BE2C (cell line): ENCODE results near the gene COL8A1.

Experiments
- DNase-seq: peaks from one replicate; pipeline ENCODE4 v3.0.0-alpha.2; 2020
- H3K27me3 ChIP-seq: fragments of 250-450 bp; sonication (Bioruptor Pico); 2 replicates; pipeline ENCODE4 v1.5.1; 2020; ENCODE audit warnings: mild to moderate bottlenecking
- H3K36me3 ChIP-seq: fragments of 250-450 bp; sonication (Bioruptor Pico); 2 replicates; pipeline ENCODE4 v1.5.1; 2020; ENCODE audit warnings: mild to moderate bottlenecking
- H3K4me1 ChIP-seq: fragments of 250-450 bp; sonication (Bioruptor Pico); 2 replicates; pipeline ENCODE4 v1.5.1; 2020
- H3K4me3 ChIP-seq: 2 replicates; pipeline ENCODE4 v1.5.1; 2011; ENCODE audit warnings: low read depth, low read length
- H3K9me3 ChIP-seq: fragments of 250-450 bp; sonication (Bioruptor Pico); 2 replicates; pipeline ENCODE4 v1.5.1; 2020
- CTCF ChIP-seq: IDR thresholded peaks from 2 replicates; pipeline ENCODE4 v1.5.1; 2012; ENCODE audit warnings: mild to moderate bottlenecking, low read depth, low read length

The COL8A1 gene

GRCh38 chr3:99780749-99781148 is 142.4 kb downstream of the COL8A1 start:
- DNase-seq, result no peak
- H3K27me3 ChIP-seq, result peaks cover 24% of the 10 kb centered on the region
- TF ChIP-seq CTCF, result no peak
- H3K9me3 ChIP-seq, result no peaks in the 10 kb centered on the region
- H3K4me1 ChIP-seq, result no peaks in the 10 kb centered on the region
- no peak overlapping the region for H3K4me3 ChIP-seq
- no peaks in the 10 kb centered on the region for H3K36me3 ChIP-seq

- H3K4me3 ChIP-seq, result no peak overlapping the region
- peaks cover 24% of the 10 kb centered on the region for H3K27me3 ChIP-seq
- H3K9me3 ChIP-seq, result no peaks in the 10 kb centered on the region
- no peak for DNase-seq
- no peaks in the 10 kb centered on the region for H3K4me1 ChIP-seq
- H3K36me3 ChIP-seq, result no peaks in the 10 kb centered on the region
- no peak for TF ChIP-seq CTCF
Measured at GRCh38 chr3:99781761-99782160, 143.4 kb downstream of the COL8A1 start.

- H3K4me3 ChIP-seq, result no peak overlapping the region
- H3K9me3 ChIP-seq, result no peaks in the 10 kb centered on the region
- H3K27me3 ChIP-seq, result peaks cover 20% of the 10 kb centered on the region
- H3K36me3 ChIP-seq, result no peaks in the 10 kb centered on the region
- H3K4me1 ChIP-seq, result no peaks in the 10 kb centered on the region
- no peak for TF ChIP-seq CTCF
- DNase-seq, result no peak
Measured at GRCh38 chr3:99783011-99783573, 144.7 kb downstream of the COL8A1 start.

GRCh38 chr3:99789011-99789721 is 150.8 kb downstream of the COL8A1 start:
- peak; percentile 82 for TF ChIP-seq CTCF
- Histone ChIP-seq H3K27me3 (peaks cover 4% of the 10 kb centered on the region; the same call in 1 of the 2 replicates), H3K36me3 (no peaks in the 10 kb centered on the region), H3K4me3 (no peak overlapping the region), H3K9me3 (no peaks in the 10 kb centered on the region), H3K4me1 (peaks cover 3% of the 10 kb centered on the region; the same call in 1 of the 2 replicates)
- DNase-seq, result peak; percentile 53

- no peak for TF ChIP-seq CTCF
- no peak overlapping the region for H3K4me3 ChIP-seq
- no peaks in the 10 kb centered on the region for H3K9me3 ChIP-seq
- H3K4me1 ChIP-seq, result peaks cover 3% of the 10 kb centered on the region; the same call in 1 of the 2 replicates
- no peak for DNase-seq
- no peaks in the 10 kb centered on the region for H3K36me3 ChIP-seq
- no peaks in the 10 kb centered on the region for H3K27me3 ChIP-seq
Measured at GRCh38 chr3:99794485-99794884, 156.1 kb downstream of the COL8A1 start.

- H3K36me3 ChIP-seq, result no peaks in the 10 kb centered on the region
- H3K4me1 ChIP-seq, result no peaks in the 10 kb centered on the region
- DNase-seq, result no peak
- H3K9me3 ChIP-seq, result no peaks in the 10 kb centered on the region
- TF ChIP-seq CTCF, result no peak
- H3K4me3 ChIP-seq, result no peak overlapping the region
- H3K27me3 ChIP-seq, result no peaks in the 10 kb centered on the region
Measured at GRCh38 chr3:99795573-99795972, 157.2 kb downstream of the COL8A1 start.
